Common myeloid progenitor, CD34-positive (primary cell): Measurements from ENCODE around the gene KCNJ10.

ENCODE experiments used
- CTCF ChIA-PET: fragments of 350-600 bp; sonication (Branson Sonifier 250); formaldehyde crosslinking; loops from one replicate; lab custom pipeline; 2021; ENCODE audit warnings: antibody characterized with exemption; lab: Charles Lee
- POLR2A ChIA-PET: fragments of 350-600 bp; sonication (Branson Sonifier 250); formaldehyde crosslinking; loops from one replicate; lab custom pipeline; 2021; ENCODE audit warnings: antibody characterized with exemption; lab: Charles Lee
- DNase-seq, 3 donors: peaks; one replicate each; pipeline versions ENCODE4 v3.0.0 to v3.0.0-alpha.2; 2013
- H3K27ac ChIP-seq, 2 experiments: 1 replicate in 1 of 2; 2 replicates in 1 of 2; pipeline ENCODE4 v1.7.0; 2013; ENCODE audit warnings: inconsistent platforms in 2 of 2, low read length in 2 of 2, mild to moderate bottlenecking in 2 of 2, low read depth in 1 of 2, moderate library complexity in 1 of 2; ENCODE audit not compliant: severe bottlenecking in 2 of 2, insufficient read depth in 1 of 2, poor library complexity in 1 of 2
- H3K27me3 ChIP-seq, 5 experiments: replicated peaks in 2 of 5; 1 replicate in 3 of 5; 2 replicates in 2 of 5; pipeline versions ENCODE4 v1.6.1 to v1.7.0; 2013; ENCODE audit warnings: low read length in 4 of 5, mild to moderate bottlenecking in 2 of 5, moderate library complexity in 2 of 5, inconsistent platforms in 1 of 5; ENCODE audit not compliant: insufficient read depth in 5 of 5, control insufficient read depth in 4 of 5
- H3K36me3 ChIP-seq, 4 experiments: 1 replicate in 2 of 4; 2 replicates in 2 of 4; pipeline versions ENCODE4 v1.6.1 to v1.7.0; 2013; ENCODE audit warnings: low read length in 3 of 4, control low read depth in 1 of 4, mild to moderate bottlenecking in 1 of 4; ENCODE audit not compliant: control insufficient read depth in 4 of 4, insufficient read depth in 4 of 4
- H3K4me1 ChIP-seq, 4 experiments: 1 replicate in 3 of 4; 2 replicates in 1 of 4; pipeline versions ENCODE4 v1.6.1 to v1.7.1; 2013; ENCODE audit warnings: low read length in 3 of 4, mild to moderate bottlenecking in 3 of 4, control low read depth in 1 of 4, inconsistent platforms in 1 of 4, moderate library complexity in 1 of 4; ENCODE audit not compliant: control insufficient read depth in 4 of 4, insufficient read depth in 4 of 4; ENCODE audit errors: control extremely low read depth in 1 of 4
- H3K4me3 ChIP-seq, 7 experiments: 1 replicate in 4 of 7; 2 replicates in 3 of 7; pipeline versions ENCODE4 v1.5.1 to v1.7.0; 2013; ENCODE audit warnings: mild to moderate bottlenecking in 7 of 7, low read length in 6 of 7, moderate library complexity in 6 of 7, inconsistent platforms in 2 of 7, low read depth in 2 of 7, control low read depth in 1 of 7; ENCODE audit not compliant: insufficient read depth in 4 of 7, control insufficient read depth in 1 of 7; ENCODE audit errors: extremely low read depth in 1 of 7
- H3K9me3 ChIP-seq, 5 experiments: 1 replicate in 4 of 5; 2 replicates in 1 of 5; pipeline versions ENCODE4 v1.6.1 to v1.7.1; 2013; ENCODE audit warnings: low read length in 4 of 5, mild to moderate bottlenecking in 2 of 5, inconsistent platforms in 1 of 5, low read depth in 1 of 5, moderate library complexity in 1 of 5; ENCODE audit not compliant: control insufficient read depth in 4 of 5, insufficient read depth in 2 of 5; ENCODE audit errors: control extremely low read depth in 1 of 5
- WGBS: methylation state at CpG from one replicate; pipeline ENCODE4 v1.1.5; 2013; ENCODE audit not compliant: insufficient coverage; 5-methylcytosine and 5-hydroxymethylcytosine counted together

The KCNJ10 gene

GRCh38 chr1:159952932-159953331, 117.0 kb downstream of the KCNJ10 start:
- WGBS = 100% methylated on average over 2 of the region's 5 CpGs
- no peak overlapping the region for H3K4me3 ChIP-seq
- no peaks in the 10 kb centered on the region for H3K9me3 ChIP-seq
- H3K27ac ChIP-seq = no peak overlapping the region
- DNase-seq = no peak
- CTCF ChIA-PET = interaction anchor here (1.0 to 4.0 kb wide), 5 partner anchors 15 to 163 kb away, joined by 3 to 24 read pairs (median 4); no protein-coding TSS in a partner anchor
- H3K27me3 ChIP-seq = peaks cover 0 to 8% (median 0%) of the 10 kb centered on the region in 5 experiments
- no peaks in the 10 kb centered on the region for H3K4me1 ChIP-seq
- POLR2A ChIA-PET = no interaction called here
- H3K36me3 ChIP-seq = no peaks in the 10 kb centered on the region

- H3K36me3 ChIP-seq = no peaks in the 10 kb centered on the region
- CTCF ChIA-PET = interaction anchor here (4.0 kb wide), 1 partner anchor 13 kb away, joined by 24 read pairs; no protein-coding TSS in a partner anchor
- H3K4me3 ChIP-seq = no peak overlapping the region
- POLR2A ChIA-PET = no interaction called here
- peaks cover 0 to 14% (median 0%) of the 10 kb centered on the region in 5 experiments for H3K27me3 ChIP-seq
- no peaks in the 10 kb centered on the region for H3K9me3 ChIP-seq
- WGBS = 100% methylated on average over 1 of the region's 1 CpG
- DNase-seq = no peak
- no peaks in the 10 kb centered on the region for H3K4me1 ChIP-seq
- H3K27ac ChIP-seq = no peak overlapping the region
These were observed 118.4 kb downstream of the KCNJ10 start for GRCh38 chr1:159951551-159951950.

GRCh38 chr1:159951016-159951415, 118.9 kb downstream of the KCNJ10 start:
- no peak overlapping the region for H3K27ac ChIP-seq
- peaks cover 0 to 20% (median 0%) of the 10 kb centered on the region in 5 experiments for H3K27me3 ChIP-seq
- POLR2A ChIA-PET = no interaction called here
- H3K4me3 ChIP-seq = no peak overlapping the region
- CTCF ChIA-PET = interaction anchor here (4.0 kb wide), 1 partner anchor 13 kb away, joined by 24 read pairs; no protein-coding TSS in a partner anchor
- 90% methylated on average over 2 of the region's 2 CpGs for WGBS
- H3K4me1 ChIP-seq = peaks cover 0 to 3% (median 1%) of the 10 kb centered on the region in 4 experiments
- H3K9me3 ChIP-seq = no peaks in the 10 kb centered on the region
- no peaks in the 10 kb centered on the region for H3K36me3 ChIP-seq
- DNase-seq = no peak

- Histone ChIP-seq H3K27me3 (peaks cover 0 to 25% (median 0%) of the 10 kb centered on the region in 5 experiments), H3K9me3 (no peaks in the 10 kb centered on the region), H3K27ac (no peak overlapping the region), H3K4me1 (peaks cover 0 to 12% (median 9%) of the 10 kb centered on the region in 4 experiments), H3K4me3 (no peak overlapping the region), H3K36me3 (no peaks in the 10 kb centered on the region)
- 94% methylated on average over 3 of the region's 4 CpGs for WGBS
- ChIA-PET CTCF (interaction anchor here (1.0 to 1.2 kb wide), 3 partner anchors 11 to 152 kb away, joined by 3 to 5 read pairs (median 3); no protein-coding TSS in a partner anchor), POLR2A (no interaction called here)
- no peak for DNase-seq
These were observed 120.0 kb downstream of the KCNJ10 start for GRCh38 chr1:159949981-159950381.

GRCh38 chr1:159949123-159949522, 120.8 kb downstream of the KCNJ10 start:
- CTCF ChIA-PET = interaction anchor here (1.0 to 1.2 kb wide), 2 partner anchors 12 to 151 kb away, joined by 3 to 5 read pairs; no protein-coding TSS in a partner anchor
- POLR2A ChIA-PET = no interaction called here
- WGBS = 90% methylated on average over 5 of the region's 6 CpGs
- no peaks in the 10 kb centered on the region for H3K9me3 ChIP-seq
- H3K27ac ChIP-seq = no peak overlapping the region
- peaks cover 0 to 28% (median 0%) of the 10 kb centered on the region in 5 experiments for H3K27me3 ChIP-seq
- no peaks in the 10 kb centered on the region for H3K36me3 ChIP-seq
- no peak overlapping the region for H3K4me3 ChIP-seq
- no peak for DNase-seq
- peaks cover 0 to 15% (median 11%) of the 10 kb centered on the region in 4 experiments for H3K4me1 ChIP-seq
